ENCODE measurements around the gene SERPINE1.
"Not testable (repeated sequence)": the region's sequence is repeated elsewhere in the genome, so short reads cannot be mapped to it uniquely, and the experiment has no call there.

SERPINE1 gene

GRCh38 chr7:101093906-101094305 lies 33.0 kb upstream of the SERPINE1 start:
- H3K9ac ChIP-seq (ENCODE audit: low read depth, low read length) = peak overlapping the region; percentile 80
- H3K4me2 ChIP-seq (ENCODE audit: low read length) = peak overlapping the region; percentile 71
- no peaks in the 10 kb centered on the region for H3K27me3 ChIP-seq (ENCODE audit: control insufficient read depth, insufficient read depth, low read length)
- H3K4me1 ChIP-seq (ENCODE audit: control insufficient read depth, insufficient read depth, low read length) = peaks cover 37% of the 10 kb centered on the region
- H3K36me3 ChIP-seq (ENCODE audit: insufficient read depth, low read length) = peaks cover 16% of the 10 kb centered on the region
- H3K9me3 ChIP-seq (replicated peaks; ENCODE audit: low read length) = no peaks in the 10 kb centered on the region
- H3K4me3 ChIP-seq (ENCODE audit: low read length) = no peak overlapping the region

GRCh38 chr7:101094376-101094775 lies 32.5 kb upstream of the SERPINE1 start:
- H3K9ac ChIP-seq (ENCODE audit: low read depth, low read length) = peak overlapping the region; percentile 80
- peaks cover 11% of the 10 kb centered on the region for H3K36me3 ChIP-seq (ENCODE audit: insufficient read depth, low read length)
- no peaks in the 10 kb centered on the region for H3K9me3 ChIP-seq (replicated peaks; ENCODE audit: low read length)
- H3K4me2 ChIP-seq (ENCODE audit: low read length) = peak overlapping the region; percentile 71
- peaks cover 37% of the 10 kb centered on the region for H3K4me1 ChIP-seq (ENCODE audit: control insufficient read depth, insufficient read depth, low read length)
- peak overlapping the region; percentile 39 for H3K4me3 ChIP-seq (ENCODE audit: low read length)
- no peaks in the 10 kb centered on the region for H3K27me3 ChIP-seq (ENCODE audit: control insufficient read depth, insufficient read depth, low read length)

- peak overlapping the region; percentile 71 for H3K4me2 ChIP-seq (ENCODE audit: low read length)
- H3K9ac ChIP-seq (ENCODE audit: low read depth, low read length) = peak overlapping the region; percentile 80
- H3K36me3 ChIP-seq (ENCODE audit: insufficient read depth, low read length) = peaks cover 6% of the 10 kb centered on the region
- H3K4me3 ChIP-seq (ENCODE audit: low read length) = peak overlapping the region; percentile 39
- H3K27me3 ChIP-seq (ENCODE audit: control insufficient read depth, insufficient read depth, low read length) = no peaks in the 10 kb centered on the region
- peaks cover 40% of the 10 kb centered on the region for H3K4me1 ChIP-seq (ENCODE audit: control insufficient read depth, insufficient read depth, low read length)
- no peaks in the 10 kb centered on the region for H3K9me3 ChIP-seq (replicated peaks; ENCODE audit: low read length)
These were observed 32.0 kb upstream of the SERPINE1 start for GRCh38 chr7:101094791-101095375.

- H3K4me3 ChIP-seq (ENCODE audit: low read length) = no peak overlapping the region
- no peaks in the 10 kb centered on the region for H3K27me3 ChIP-seq (ENCODE audit: control insufficient read depth, insufficient read depth, low read length)
- peaks cover 49% of the 10 kb centered on the region for H3K4me1 ChIP-seq (ENCODE audit: control insufficient read depth, insufficient read depth, low read length)
- no peaks in the 10 kb centered on the region for H3K9me3 ChIP-seq (replicated peaks; ENCODE audit: low read length)
- H3K9ac ChIP-seq (ENCODE audit: low read depth, low read length) = no peak overlapping the region
- H3K36me3 ChIP-seq (ENCODE audit: insufficient read depth, low read length) = no peaks in the 10 kb centered on the region
- H3K4me2 ChIP-seq (ENCODE audit: low read length) = no peak overlapping the region
These were observed 30.5 kb upstream of the SERPINE1 start for GRCh38 chr7:101096331-101096956.

- no peak overlapping the region for H3K4me3 ChIP-seq (ENCODE audit: low read length)
- no peaks in the 10 kb centered on the region for H3K36me3 ChIP-seq (ENCODE audit: insufficient read depth, low read length)
- no peaks in the 10 kb centered on the region for H3K27me3 ChIP-seq (ENCODE audit: control insufficient read depth, insufficient read depth, low read length)
- no peak overlapping the region for H3K4me2 ChIP-seq (ENCODE audit: low read length)
- H3K4me1 ChIP-seq (ENCODE audit: control insufficient read depth, insufficient read depth, low read length) = peaks cover 54% of the 10 kb centered on the region
- H3K9ac ChIP-seq (ENCODE audit: low read depth, low read length) = no peak overlapping the region
- no peaks in the 10 kb centered on the region for H3K9me3 ChIP-seq (replicated peaks; ENCODE audit: low read length)
These were observed 30.0 kb upstream of the SERPINE1 start for GRCh38 chr7:101096957-101097347.

- Histone ChIP-seq H3K4me1 (ENCODE audit: control insufficient read depth, insufficient read depth, low read length) (peaks cover 60% of the 10 kb centered on the region), H3K27me3 (ENCODE audit: control insufficient read depth, insufficient read depth, low read length) (no peaks in the 10 kb centered on the region), H3K4me2 (ENCODE audit: low read length) (no peak overlapping the region), H3K36me3 (ENCODE audit: insufficient read depth, low read length) (no peaks in the 10 kb centered on the region), H3K9ac (ENCODE audit: low read depth, low read length) (no peak overlapping the region), H3K9me3 (replicated peaks; ENCODE audit: low read length) (no peaks in the 10 kb centered on the region), H3K4me3 (ENCODE audit: low read length) (no peak overlapping the region)
These were observed 29.3 kb upstream of the SERPINE1 start for GRCh38 chr7:101097561-101097960.

GRCh38 chr7:101099969-101100781 lies 26.7 kb upstream of the SERPINE1 start:
- H3K9me3 ChIP-seq (replicated peaks; ENCODE audit: low read length) = no peaks in the 10 kb centered on the region
- H3K4me3 ChIP-seq (ENCODE audit: low read length) = peak overlapping the region; percentile 57
- no peaks in the 10 kb centered on the region for H3K36me3 ChIP-seq (ENCODE audit: insufficient read depth, low read length)
- H3K9ac ChIP-seq (ENCODE audit: low read depth, low read length) = peak overlapping the region; percentile 86
- H3K4me1 ChIP-seq (ENCODE audit: control insufficient read depth, insufficient read depth, low read length) = peaks cover 62% of the 10 kb centered on the region
- H3K4me2 ChIP-seq (ENCODE audit: low read length) = peak overlapping the region; percentile 72
- H3K27me3 ChIP-seq (ENCODE audit: control insufficient read depth, insufficient read depth, low read length) = no peaks in the 10 kb centered on the region

GRCh38 chr7:101100858-101101847 lies 25.8 kb upstream of the SERPINE1 start:
- no peaks in the 10 kb centered on the region for H3K36me3 ChIP-seq (ENCODE audit: insufficient read depth, low read length)
- H3K27me3 ChIP-seq (ENCODE audit: control insufficient read depth, insufficient read depth, low read length) = no peaks in the 10 kb centered on the region
- peaks cover 57% of the 10 kb centered on the region for H3K4me1 ChIP-seq (ENCODE audit: control insufficient read depth, insufficient read depth, low read length)
- peak overlapping the region; percentile 57 for H3K4me3 ChIP-seq (ENCODE audit: low read length)
- peak overlapping the region; percentile 86 for H3K9ac ChIP-seq (ENCODE audit: low read depth, low read length)
- H3K4me2 ChIP-seq (ENCODE audit: low read length) = peak overlapping the region; percentile 72
- no peaks in the 10 kb centered on the region for H3K9me3 ChIP-seq (replicated peaks; ENCODE audit: low read length)

GRCh38 chr7:101102026-101102425 lies 24.9 kb upstream of the SERPINE1 start:
- H3K4me1 ChIP-seq (ENCODE audit: control insufficient read depth, insufficient read depth, low read length) = peaks cover 59% of the 10 kb centered on the region
- peak overlapping the region; percentile 72 for H3K4me2 ChIP-seq (ENCODE audit: low read length)
- H3K9me3 ChIP-seq (replicated peaks; ENCODE audit: low read length) = no peaks in the 10 kb centered on the region
- H3K27me3 ChIP-seq (ENCODE audit: control insufficient read depth, insufficient read depth, low read length) = no peaks in the 10 kb centered on the region
- peak overlapping the region; percentile 57 for H3K4me3 ChIP-seq (ENCODE audit: low read length)
- no peaks in the 10 kb centered on the region for H3K36me3 ChIP-seq (ENCODE audit: insufficient read depth, low read length)
- peak overlapping the region; percentile 86 for H3K9ac ChIP-seq (ENCODE audit: low read depth, low read length)

- H3K4me2 ChIP-seq (ENCODE audit: low read length); H3K4me3 ChIP-seq (ENCODE audit: low read length); H3K9ac ChIP-seq (ENCODE audit: low read depth, low read length); H3K36me3 ChIP-seq (ENCODE audit: insufficient read depth, low read length); H3K9me3 ChIP-seq (replicated peaks; ENCODE audit: low read length); H3K27me3 ChIP-seq (ENCODE audit: control insufficient read depth, insufficient read depth, low read length): not testable (repeated sequence)
- H3K4me1 ChIP-seq (ENCODE audit: control insufficient read depth, insufficient read depth, low read length) = peaks cover 71% of the 10 kb centered on the region
These were observed 23.2 kb upstream of the SERPINE1 start for GRCh38 chr7:101103701-101104100.

Measured in skeletal muscle satellite cell (primary cell).